HG03060 (cell line): ENCODE measurements around the gene UMPS.

Experiments used
- ATAC-seq: cut with Tn5 transposase; IDR thresholded peaks from one replicate; pipeline ENCODE4 v1.9.1; 2021; ENCODE audit warnings: low read depth, moderate number of reproducible peaks; ENCODE audit not compliant: unreplicated experiment

The UMPS gene

DNA sequence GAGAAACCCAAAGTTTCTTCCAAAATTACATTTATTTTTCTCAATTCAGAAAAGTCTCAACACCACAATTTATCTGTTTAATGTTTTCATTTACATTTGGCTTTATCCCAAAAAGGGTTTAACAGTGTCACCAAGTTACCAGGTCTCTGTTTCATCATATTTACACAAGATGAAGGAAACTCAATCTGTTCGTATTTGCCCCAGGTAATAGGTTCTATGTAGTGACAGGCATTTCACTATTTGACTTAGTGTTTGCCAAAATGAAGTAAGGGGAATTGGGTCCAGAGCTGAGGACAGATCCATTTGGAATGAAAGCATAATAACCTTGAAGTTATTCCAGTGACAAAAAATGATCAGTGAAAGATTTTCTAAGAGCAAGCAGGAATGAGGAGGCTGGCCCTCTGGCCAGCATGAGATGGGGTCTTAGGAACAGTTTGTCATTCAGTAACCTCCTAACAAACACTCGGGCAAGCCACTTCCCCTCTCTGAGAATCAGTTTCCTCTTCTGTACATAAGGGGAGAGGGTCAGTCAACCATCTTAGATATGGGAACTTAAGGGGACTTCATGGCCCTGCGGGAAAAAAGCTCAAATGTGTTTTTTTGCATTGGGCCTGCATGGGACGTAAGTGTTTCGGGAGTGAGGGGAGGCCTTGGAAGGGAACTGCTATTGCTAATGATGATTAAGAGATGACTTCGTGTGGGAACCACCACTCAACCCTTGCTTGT, 31.8 kb downstream of the UMPS start:
- no peak for ATAC-seq

DNA sequence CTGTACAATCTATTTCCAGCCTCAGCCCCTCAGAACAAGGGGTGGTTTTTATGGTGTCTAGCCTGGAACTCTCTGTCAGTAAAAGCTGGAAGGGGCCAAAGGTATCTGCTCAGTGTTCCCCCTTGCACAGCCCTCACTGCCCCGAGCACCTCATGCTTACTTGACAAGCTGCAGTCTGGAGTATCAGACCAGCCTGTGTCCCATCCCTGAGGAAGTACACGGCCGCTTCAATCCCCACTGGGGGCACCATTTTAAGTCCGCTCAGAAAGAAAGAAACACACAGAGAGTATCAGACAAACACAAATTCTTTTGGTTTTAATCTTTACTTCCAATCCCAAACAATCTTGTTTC, 32.4 kb downstream of the UMPS start:
- ATAC-seq, result no peak

DNA sequence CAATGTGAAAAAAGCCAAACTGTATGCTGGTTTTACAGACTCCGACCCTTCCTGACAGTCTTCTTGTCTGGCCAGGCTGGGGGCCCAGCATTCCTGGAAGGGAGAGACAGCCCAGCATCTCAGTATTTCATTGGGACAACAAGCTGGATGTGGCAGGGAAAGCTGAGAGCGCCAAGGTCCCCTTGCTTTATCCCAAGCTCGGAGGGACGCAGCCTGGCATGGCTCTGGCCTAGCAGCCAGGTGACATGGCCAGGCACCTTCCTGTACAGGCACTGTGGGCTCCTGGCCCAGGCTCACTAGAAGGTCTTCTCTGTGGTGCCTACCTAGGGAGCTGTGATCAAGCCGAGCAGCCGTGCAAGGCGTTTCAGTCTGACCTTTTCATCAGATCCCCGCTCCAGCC, 33.0 kb downstream of the UMPS start:
- no peak for ATAC-seq

- no peak for ATAC-seq
Observed at GRCh38 chr3:124763644-124764358, 33.5 kb downstream of the UMPS start.

DNA sequence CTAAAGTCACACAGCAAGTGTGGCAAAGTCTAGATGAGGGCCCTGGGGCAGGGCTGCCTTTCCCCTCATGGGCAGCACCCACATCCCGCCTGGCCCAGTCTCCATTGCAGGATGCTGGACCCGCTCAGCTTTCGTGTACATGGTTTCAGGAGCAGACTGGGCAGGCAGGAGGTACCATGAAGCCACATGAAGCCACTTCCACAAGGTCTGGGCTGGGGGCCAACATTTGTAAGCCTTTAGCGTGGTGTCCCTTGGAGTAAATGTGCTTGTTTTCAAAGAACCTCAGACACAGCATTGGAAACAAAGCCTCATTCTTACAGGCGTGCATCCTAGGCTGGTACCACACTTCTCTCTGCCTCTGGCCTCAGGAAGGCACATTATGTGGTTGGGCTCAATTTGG, 34.5 kb downstream of the UMPS start:
- no peak for ATAC-seq

GRCh38 chr3:124765197-124765840, 35.1 kb downstream of the UMPS start:
- no peak for ATAC-seq

DNA sequence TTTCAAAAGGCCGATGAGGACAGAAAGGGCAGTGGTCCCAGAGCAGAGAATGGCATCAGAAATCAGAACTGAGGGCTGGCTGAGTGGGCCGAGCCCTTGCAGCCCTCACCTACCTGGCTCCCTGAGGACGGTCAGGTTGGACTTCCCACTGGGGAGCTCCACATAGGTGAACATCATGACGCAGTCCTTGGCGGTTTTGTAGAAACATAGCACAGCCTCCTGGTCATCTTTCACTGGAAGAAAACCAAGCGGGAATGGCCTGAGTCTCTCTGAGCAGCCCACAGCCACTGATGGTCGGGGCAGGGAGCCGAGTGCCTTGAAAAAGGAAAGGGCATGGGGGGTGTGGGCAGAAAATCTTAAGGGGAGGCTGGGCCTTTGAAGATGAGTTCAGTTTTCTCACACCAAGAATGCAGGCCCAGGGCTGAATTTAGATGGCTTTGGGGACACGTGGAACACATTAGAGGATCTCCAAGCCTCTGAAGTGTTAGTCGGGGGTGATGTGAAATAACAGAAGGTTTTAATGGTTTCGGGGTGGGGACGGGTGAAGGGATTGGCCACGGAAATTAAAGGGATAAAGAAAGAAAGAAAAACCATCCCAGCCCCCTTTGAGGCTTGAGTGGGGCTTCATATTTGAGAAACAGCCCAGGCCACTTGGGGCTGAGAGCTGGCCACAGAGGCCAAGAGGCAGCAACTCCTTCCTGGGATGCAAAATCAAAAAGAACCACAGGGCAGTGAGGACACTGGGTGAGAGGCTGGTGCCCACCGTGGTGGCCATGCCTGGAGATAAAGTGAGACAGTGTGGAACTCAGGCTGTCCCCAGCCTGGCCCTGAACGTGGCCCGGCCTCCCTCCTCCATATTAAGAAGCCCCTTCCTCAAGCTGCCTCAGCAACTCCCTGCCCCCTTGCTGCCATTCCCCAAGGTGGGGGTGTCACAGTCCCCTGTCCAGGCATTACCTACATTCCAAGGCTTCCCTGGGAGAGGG, 36.2 kb downstream of the UMPS start:
- ATAC-seq, result no peak

DNA sequence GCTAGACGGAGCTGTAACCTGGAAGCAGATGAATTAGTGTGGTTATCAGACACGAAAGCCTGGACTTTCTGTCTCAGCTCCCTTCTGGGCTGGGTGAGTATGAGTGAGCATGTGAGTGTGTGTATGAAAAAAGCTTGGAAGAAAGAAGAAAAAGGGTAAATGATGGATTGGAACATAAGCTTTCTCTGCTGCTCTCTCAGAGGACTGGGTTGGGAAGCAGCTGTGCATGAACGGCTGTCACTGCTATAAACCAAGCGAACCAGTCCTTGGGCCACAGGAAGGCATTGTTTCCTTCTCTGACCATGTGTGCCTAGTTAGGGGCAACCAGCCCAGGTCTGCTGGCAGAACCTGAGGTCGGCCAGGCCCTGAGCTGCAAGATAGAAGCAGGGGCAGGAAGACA, 37.0 kb downstream of the UMPS start:
- no peak for ATAC-seq

DNA sequence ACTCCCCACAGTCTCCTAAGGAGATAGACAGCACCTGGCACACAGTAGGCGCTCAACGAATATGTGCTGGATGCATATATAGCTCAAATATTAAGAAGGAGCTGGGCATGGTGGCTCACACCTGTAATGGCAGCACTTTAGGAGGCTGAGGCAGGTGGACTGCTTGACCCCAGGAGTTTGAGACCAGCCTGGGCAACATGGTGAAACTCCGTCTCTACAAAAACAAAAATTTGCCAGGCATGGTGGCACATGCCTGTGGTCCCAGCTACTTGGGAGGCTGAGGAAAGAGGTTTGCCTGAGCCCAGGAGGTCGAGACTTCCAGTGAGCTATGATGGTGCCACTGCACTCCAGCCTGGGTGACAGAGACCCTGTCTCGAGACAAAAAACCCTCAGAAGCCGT, 37.4 kb downstream of the UMPS start:
- no peak for ATAC-seq

DNA sequence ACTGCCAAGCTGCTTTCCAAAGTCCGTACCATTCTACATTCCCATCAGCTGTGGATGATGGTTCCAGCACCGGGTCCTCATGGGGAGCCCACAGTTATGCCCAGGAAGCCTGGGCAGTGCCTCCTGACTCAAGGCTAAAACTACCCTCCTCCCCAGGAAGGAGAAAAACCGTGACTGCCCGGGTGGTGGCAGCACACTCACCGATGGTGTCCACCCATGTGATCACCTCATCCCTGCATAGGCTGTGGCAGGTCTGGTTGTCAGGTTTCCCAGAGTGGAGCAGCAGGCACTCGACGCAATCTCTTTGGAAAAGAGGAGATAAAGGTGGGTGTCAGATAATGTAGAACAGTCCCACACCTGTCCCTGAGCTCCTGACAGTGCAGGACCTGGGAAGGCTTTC, 38.6 kb downstream of the UMPS start:
- ATAC-seq, result no peak

DNA sequence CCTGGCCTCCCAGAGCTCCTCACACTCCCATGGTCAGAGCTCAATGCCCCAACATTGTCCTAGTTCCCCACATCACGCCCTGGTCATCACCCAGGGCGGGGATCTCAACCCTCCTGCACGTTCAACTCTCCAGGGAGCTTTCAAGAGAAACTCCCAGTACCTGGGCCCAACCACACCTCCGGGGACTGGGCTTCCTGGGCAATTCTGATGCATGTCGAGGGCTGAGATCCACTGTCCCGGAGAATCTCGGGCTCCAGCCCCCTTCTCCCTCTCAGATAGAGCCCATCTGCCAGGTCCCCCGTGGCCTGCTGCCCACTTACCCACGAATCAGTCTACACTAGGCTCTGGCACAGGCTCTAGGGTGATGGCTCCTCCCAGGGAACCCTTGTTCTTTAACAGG, 39.2 kb downstream of the UMPS start:
- ATAC-seq, result no peak

DNA sequence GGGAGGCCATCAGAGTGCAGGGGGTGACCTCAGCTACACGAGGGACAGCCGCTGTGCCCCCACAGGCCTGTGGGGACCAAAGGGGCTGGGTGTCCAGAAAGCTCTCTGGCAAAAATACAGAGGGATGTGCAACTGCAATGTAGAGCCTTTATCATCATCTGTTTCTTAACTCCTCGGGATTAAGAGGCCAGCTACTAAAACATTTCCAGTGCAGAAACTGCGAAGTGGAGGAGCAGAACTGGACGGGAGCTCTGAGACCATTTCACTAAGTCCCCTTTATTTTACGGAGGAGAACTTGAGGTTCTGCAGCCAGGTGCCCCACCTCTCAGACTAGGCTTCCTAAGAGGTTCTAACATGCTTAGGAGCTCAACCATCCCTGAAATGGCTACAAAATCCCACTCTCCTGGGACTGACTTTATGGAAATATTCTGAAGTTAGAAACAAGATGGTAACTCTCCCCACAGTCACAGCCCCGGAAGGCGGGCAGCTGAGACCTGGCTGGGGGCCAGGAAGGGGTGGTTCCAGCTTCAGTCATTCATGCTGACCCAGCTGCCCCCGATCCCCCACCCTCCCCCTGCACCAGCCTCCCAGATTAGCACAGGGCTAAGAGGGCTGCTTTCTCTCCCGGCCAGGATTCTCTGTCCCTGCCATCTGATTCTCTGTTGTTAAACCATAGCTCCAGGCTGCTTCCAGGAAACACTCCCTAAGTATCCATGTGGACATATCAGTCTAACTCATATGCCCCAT, 40.3 kb downstream of the UMPS start:
- ATAC-seq, result no peak

GRCh38 chr3:124771083-124771445, 40.8 kb downstream of the UMPS start:
- ATAC-seq, result no peak

GRCh38 chr3:124772081-124772831, 42.0 kb downstream of the UMPS start:
- no peak for ATAC-seq

DNA sequence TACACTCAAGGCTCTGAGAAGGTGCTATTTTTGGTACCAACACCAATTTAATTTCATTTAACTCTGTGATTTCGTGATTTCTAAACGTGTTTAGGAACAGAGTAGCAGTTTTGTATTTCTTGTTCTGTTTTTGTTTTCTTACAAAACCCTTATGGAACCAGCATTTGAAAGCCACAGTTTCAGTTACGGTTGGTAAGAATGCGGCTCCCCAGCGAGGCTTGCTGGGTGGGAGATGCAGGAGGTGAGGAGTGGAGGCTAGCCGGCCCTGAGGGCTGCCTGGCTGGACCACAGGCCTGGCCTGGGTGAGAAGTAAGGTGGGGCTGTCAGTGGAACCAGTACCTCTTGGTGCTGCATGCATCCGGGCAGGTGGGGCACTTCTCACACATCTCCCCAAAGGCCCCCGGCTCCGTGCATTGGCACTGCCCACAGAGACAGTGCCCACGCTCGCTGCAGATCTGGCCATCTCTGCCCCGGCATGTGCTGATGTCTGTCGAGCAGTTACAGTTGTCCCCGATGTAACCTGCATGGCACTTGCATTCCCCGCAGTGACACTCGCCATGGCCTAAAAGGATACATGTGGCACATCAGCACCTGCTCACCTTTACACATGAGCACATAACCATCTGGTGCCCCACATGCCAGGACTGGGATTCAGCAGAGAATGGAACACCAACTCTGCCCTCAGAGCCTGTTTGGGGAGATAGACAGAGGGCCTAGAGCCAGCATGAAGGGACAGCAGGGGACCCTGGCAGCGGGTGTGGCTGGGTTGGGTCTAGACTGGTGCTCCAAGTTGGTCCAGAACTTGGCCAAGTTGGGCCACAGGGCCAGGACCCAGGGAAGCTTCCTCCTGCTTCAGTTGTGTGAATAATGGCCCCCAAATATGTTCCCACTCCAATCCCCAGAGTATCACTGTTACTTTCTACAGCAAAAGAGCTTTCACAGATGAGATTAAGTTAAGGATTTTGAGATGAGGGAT, 43.4 kb downstream of the UMPS start:
- ATAC-seq, result no peak

GRCh38 chr3:124774327-124774718, 44.1 kb downstream of the UMPS start:
- ATAC-seq, result no peak

DNA sequence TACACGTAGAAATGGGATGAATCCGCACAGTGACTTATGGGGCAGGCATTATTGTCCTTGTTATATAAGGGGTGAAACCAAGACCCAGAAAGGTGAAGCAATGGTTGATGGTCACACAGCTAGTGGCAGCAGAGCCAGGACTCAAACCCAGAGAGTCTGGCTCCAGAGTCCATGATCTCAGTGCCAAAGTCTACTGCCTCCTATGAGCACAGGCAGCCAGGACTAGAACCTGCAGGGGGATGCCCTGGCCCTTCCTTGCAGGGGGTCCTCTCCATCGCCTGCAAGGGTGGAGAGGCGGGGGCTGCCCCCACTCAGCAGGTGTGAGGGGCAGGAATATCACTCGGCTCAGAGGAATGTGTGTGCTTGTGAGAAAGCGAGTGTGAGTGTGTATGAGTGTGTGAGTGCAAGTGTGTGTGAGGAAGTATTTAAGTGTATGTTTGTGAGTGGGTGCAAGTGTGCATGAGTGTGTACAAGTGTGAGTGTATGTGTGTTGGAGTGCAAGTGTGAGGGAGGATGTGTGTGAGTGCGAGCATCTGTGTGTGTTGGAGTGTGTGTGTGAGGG, 44.7 kb downstream of the UMPS start:
- no peak for ATAC-seq

DNA sequence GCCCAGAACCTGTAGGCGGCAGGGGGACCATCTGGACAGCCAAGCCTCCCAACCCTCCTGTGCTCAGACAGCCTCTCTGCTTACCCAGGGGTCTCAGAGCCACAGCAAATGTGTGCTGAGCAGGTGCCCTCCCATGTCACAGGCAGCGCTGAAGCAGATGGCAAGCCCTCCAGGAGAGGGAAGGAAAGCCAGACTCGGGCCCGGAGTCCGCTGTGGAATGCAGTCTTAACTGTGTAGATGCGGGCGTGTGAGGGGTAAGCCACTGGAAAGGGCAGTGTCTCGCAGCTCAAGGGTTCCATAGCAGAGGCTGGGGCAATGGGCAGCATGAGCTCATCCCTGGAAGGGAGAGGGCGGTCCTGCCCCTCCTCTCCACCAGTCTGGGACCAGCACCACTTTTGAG, 45.6 kb downstream of the UMPS start:
- ATAC-seq, result no peak
